Esophagus muscularis mucosa (tissue), 4 donors: ENCODE measurements around the gene ROBO1. TPM values are rescaled to one million over a fixed set of nuclear protein-coding genes. Genes with fewer than 3 reads are reported as not detected.
"Not testable (repeated sequence)": the region's sequence is repeated elsewhere in the genome, so short reads cannot be mapped to it uniquely, and the experiment has no call there.

Experiments used
- DNase-seq: peaks from one replicate; pipeline ENCODE4 v3.0.0-alpha.2; 2017; ENCODE audit errors: extremely low spot score
- H3K27ac ChIP-seq, 4 donors: fragments of 200-600 bp; sonication (generic); replicated peaks in 1 of 4; 1 replicate in 3 of 4; 2 replicates in 1 of 4; pipeline ENCODE4 v1.5.1; 2016 to 2019; ENCODE audit warnings: mild to moderate bottlenecking in 1 of 4
- H3K27me3 ChIP-seq, 4 donors: fragments of 200-600 bp; sonication (generic); one replicate each; pipeline versions ENCODE4 v1.5.1 to v1.6.0; 2016 to 2019
- H3K36me3 ChIP-seq, 4 donors: fragments of 200-600 bp; sonication (generic); one replicate each; pipeline ENCODE4 v1.5.1; 2016 to 2019
- H3K4me1 ChIP-seq, 4 donors: fragments of 200-600 bp; sonication (generic); one replicate each; pipeline ENCODE4 v1.5.1; 2016 to 2019
- H3K4me3 ChIP-seq, 4 donors: fragments of 200-600 bp; sonication (generic); 1 replicate in 2 of 4; 2 replicates in 2 of 4; pipeline ENCODE4 v1.5.1; 2016 to 2019; ENCODE audit warnings: mild to moderate bottlenecking in 4 of 4, moderate library complexity in 1 of 4
- H3K9me3 ChIP-seq, 4 donors: fragments of 200-600 bp; sonication (generic); 1 replicate in 3 of 4; 2 replicates in 1 of 4; pipeline ENCODE4 v1.5.1; 2016 to 2019
- CTCF ChIP-seq, 3 experiments: fragments of 200-600 bp in 2 of 3; fragments of 450-650 bp in 1 of 3; sonication (generic) in 2 of 3; IDR thresholded peaks; one replicate each; pipeline ENCODE4 v1.5.1; 2017 to 2019; ENCODE audit warnings: antibody characterized with exemption in 3 of 3, mild to moderate bottlenecking in 2 of 3, moderate library complexity in 1 of 3
- EP300 ChIP-seq: sonication (generic); formaldehyde crosslinking; IDR thresholded peaks from one replicate; pipeline ENCODE4 v1.6.1; 2017; ENCODE audit warnings: antibody characterized with exemption
- POLR2A ChIP-seq: fragments of 450-650 bp; IDR thresholded peaks from one replicate; pipeline ENCODE4 v1.6.1; 2017; ENCODE audit warnings: antibody characterized with exemption, moderate library complexity, mild to moderate bottlenecking, low read depth
- POLR2AphosphoS5 ChIP-seq, 2 donors: sonication (generic); formaldehyde crosslinking; IDR thresholded peaks; one replicate each; pipeline ENCODE4 v1.6.1; 2017; ENCODE audit warnings: antibody characterized with exemption in 2 of 2
- WGBS: methylation state at CpG from one replicate; pipeline ENCODE4 v1.1.5; 2018; 5-methylcytosine and 5-hydroxymethylcytosine counted together
- intact Hi-C: fragments of 100-400 bp; cut with DNase I; formaldehyde crosslinking; loops from one replicate; pipeline ENCODE4 v1.15.1; 2023
- total RNA-seq, 4 donors: library from RNA; depleted of rRNA; stranded (reverse); fragments of >200 nt; gene quantifications; one replicate each; pipeline versions ENCODE4 v1.1.0 to v1.2.1, GENCODE V29; 2016

Gene ROBO1
- total RNA-seq, 4 donors from 2014 or later = 9.6 to 14.2 (median 12.6) TPM

- no peak for TF ChIP-seq CTCF (IDR thresholded peaks at IDR 0.05)
- no peak for TF ChIP-seq EP300
- TF ChIP-seq POLR2A = no peak
- TF ChIP-seq POLR2AphosphoS5 (IDR thresholded peaks at IDR 0.05) = no peak
- Histone ChIP-seq H3K4me1 (no peaks in the 10 kb centered on the region), H3K9me3 (no peaks in the 10 kb centered on the region), H3K27me3 (no peaks in the 10 kb centered on the region), H3K27ac (no peak overlapping the region), H3K36me3 (no peaks in the 10 kb centered on the region), H3K4me3 (no peak overlapping the region)
- intact Hi-C loops = no loop called here
- no peak for DNase-seq
Observed at GRCh38 chr3:79337798-79338197, 430.0 kb downstream of the ROBO1 start.

GRCh38 chr3:79329154-79329553 lies 438.6 kb downstream of the ROBO1 start:
- Histone ChIP-seq H3K4me1 (no peaks in the 10 kb centered on the region), H3K9me3 (no peaks in the 10 kb centered on the region), H3K27ac (no peak overlapping the region), H3K4me3 (no peak overlapping the region), H3K36me3 (no peaks in the 10 kb centered on the region), H3K27me3 (no peaks in the 10 kb centered on the region)
- intact Hi-C loops = no loop called here
- no peak for TF ChIP-seq EP300
- no peak for TF ChIP-seq POLR2A
- TF ChIP-seq CTCF (IDR thresholded peaks at IDR 0.05) = no peak
- no peak for TF ChIP-seq POLR2AphosphoS5 (IDR thresholded peaks at IDR 0.05)
- 91% methylated on average over 2 of the region's 2 CpGs for WGBS
- DNase-seq = no peak

GRCh38 chr3:79326642-79327041 lies 441.2 kb downstream of the ROBO1 start:
- intact Hi-C loops = no loop called here

GRCh38 chr3:79325833-79326383 lies 441.9 kb downstream of the ROBO1 start:
- 92% methylated on average over 15 of the region's 15 CpGs for WGBS
- intact Hi-C loops = not testable (repeated sequence)

More at GRCh38 chr3:79326642-79327041, 441.2 kb downstream of the ROBO1 start:
- H3K9me3 ChIP-seq = no peaks in the 10 kb centered on the region
- H3K4me3 ChIP-seq = no peak overlapping the region
- no peaks in the 10 kb centered on the region for H3K27me3 ChIP-seq
- H3K36me3 ChIP-seq = no peaks in the 10 kb centered on the region
- TF ChIP-seq EP300 = no peak
- TF ChIP-seq POLR2A = no peak
- TF ChIP-seq CTCF (IDR thresholded peaks at IDR 0.05) = no peak
- no peak for TF ChIP-seq POLR2AphosphoS5 (IDR thresholded peaks at IDR 0.05)
- H3K4me1 ChIP-seq = no peaks in the 10 kb centered on the region
- no peak for DNase-seq
- H3K27ac ChIP-seq = no peak overlapping the region
- 90% methylated on average over 3 of the region's 3 CpGs for WGBS

GRCh38 chr3:79317551-79318518 lies 450.0 kb downstream of the ROBO1 start:
- no peak for TF ChIP-seq POLR2A
- TF ChIP-seq CTCF (IDR thresholded peaks at IDR 0.05) = no peak
- no peak for TF ChIP-seq POLR2AphosphoS5 (IDR thresholded peaks at IDR 0.05)
- TF ChIP-seq EP300 = no peak
- no peak for DNase-seq
- Histone ChIP-seq H3K27me3 (no peaks in the 10 kb centered on the region), H3K4me3 (no peak overlapping the region), H3K4me1 (no peaks in the 10 kb centered on the region), H3K27ac (no peak overlapping the region), H3K36me3 (no peaks in the 10 kb centered on the region), H3K9me3 (no peaks in the 10 kb centered on the region)
- WGBS = 86% methylated on average over 7 of the region's 7 CpGs
- intact Hi-C loops = no loop called here

More at GRCh38 chr3:79325833-79326383, 441.9 kb downstream of the ROBO1 start:
- not testable (repeated sequence) for H3K27ac ChIP-seq, DNase-seq, H3K9me3 ChIP-seq, H3K27me3 ChIP-seq, H3K4me3 ChIP-seq, H3K4me1 ChIP-seq, H3K36me3 ChIP-seq
